MV-4-11 (cell line): Measurements from ENCODE around the gene HSH2D.
A peak's percentile ranks its signal among the peaks of the same experiment; 100 is the strongest.
"Not testable (repeated sequence)": the region's sequence is repeated elsewhere in the genome, so short reads cannot be mapped to it uniquely, and the experiment has no call there.

Experiments used
- DNase-seq: peaks from one replicate; lab custom pipeline; 2025; lab: John Stamatoyannopoulos, UW

Gene HSH2D

GRCh38 chr19:16143399-16144215 lies at the start of gene HSH2D:
HSH2D (plus strand) TSS chr19:16143685; CDS start chr19:16148751, 5,066 bp downstream.
- DNase-seq, result peak; percentile 45

- DNase-seq, result no peak
These were observed 49.0 kb upstream of the HSH2D start for GRCh38 chr19:16094360-16095070.

- DNase-seq, result peak; percentile 97
These were observed 48.4 kb upstream of the HSH2D start for GRCh38 chr19:16095071-16095571.

GRCh38 chr19:16096280-16096855 lies 47.1 kb upstream of the HSH2D start:
- peak; percentile 74 for DNase-seq

- DNase-seq, result no peak
These were observed 45.1 kb upstream of the HSH2D start for GRCh38 chr19:16098416-16098768.

- no peak for DNase-seq
These were observed 44.7 kb upstream of the HSH2D start for GRCh38 chr19:16098821-16099220.

- DNase-seq, result not testable (repeated sequence)
These were observed 44.0 kb upstream of the HSH2D start for GRCh38 chr19:16099314-16099965.

GRCh38 chr19:16100524-16100923 lies 43.0 kb upstream of the HSH2D start:
- DNase-seq, result no peak

GRCh38 chr19:16104722-16105121 lies 38.8 kb upstream of the HSH2D start:
- DNase-seq, result peak; percentile 90

GRCh38 chr19:16106121-16106520 lies 37.4 kb upstream of the HSH2D start:
- DNase-seq, result peak; percentile 68

GRCh38 chr19:16111160-16111908 lies 32.2 kb upstream of the HSH2D start, which contains the start of gene RAB8A:
RAB8A (plus strand) TSS chr19:16111889; CDS start chr19:16111902, 13 bp downstream.
- DNase-seq, result peak; percentile 99

GRCh38 chr19:16111909-16112752 lies 31.4 kb upstream of the HSH2D start:
- no peak for DNase-seq

GRCh38 chr19:16112778-16113177 lies 30.7 kb upstream of the HSH2D start:
- DNase-seq, result peak; percentile 74

- DNase-seq, result peak; percentile 83
These were observed 29.8 kb upstream of the HSH2D start for GRCh38 chr19:16113727-16114126.

GRCh38 chr19:16115301-16116039 lies 28.0 kb upstream of the HSH2D start:
- DNase-seq, result no peak

GRCh38 chr19:16116067-16116466 lies 27.4 kb upstream of the HSH2D start:
- DNase-seq, result no peak

GRCh38 chr19:16117594-16118033 lies 25.9 kb upstream of the HSH2D start:
- DNase-seq, result peak; percentile 58

GRCh38 chr19:16118489-16119033 lies 24.9 kb upstream of the HSH2D start:
- peak; percentile 100 for DNase-seq
